Stimulated activated CD8-positive, alpha-beta memory T cell treated with anti-CD3 and anti-CD28 coated beads, Interleukin-15, amount 100 ng/mL, for 24 hours (primary cell): ENCODE measurements around the gene ME3.
"Not testable (repeated sequence)": the region's sequence is repeated elsewhere in the genome, so short reads cannot be mapped to it uniquely, and the experiment has no call there.

ENCODE experiments used
- DNase-seq: peaks from one replicate; pipeline ENCODE4 v3.0.0-alpha.2; 2020; ENCODE audit warnings: low read depth

Gene ME3

DNA sequence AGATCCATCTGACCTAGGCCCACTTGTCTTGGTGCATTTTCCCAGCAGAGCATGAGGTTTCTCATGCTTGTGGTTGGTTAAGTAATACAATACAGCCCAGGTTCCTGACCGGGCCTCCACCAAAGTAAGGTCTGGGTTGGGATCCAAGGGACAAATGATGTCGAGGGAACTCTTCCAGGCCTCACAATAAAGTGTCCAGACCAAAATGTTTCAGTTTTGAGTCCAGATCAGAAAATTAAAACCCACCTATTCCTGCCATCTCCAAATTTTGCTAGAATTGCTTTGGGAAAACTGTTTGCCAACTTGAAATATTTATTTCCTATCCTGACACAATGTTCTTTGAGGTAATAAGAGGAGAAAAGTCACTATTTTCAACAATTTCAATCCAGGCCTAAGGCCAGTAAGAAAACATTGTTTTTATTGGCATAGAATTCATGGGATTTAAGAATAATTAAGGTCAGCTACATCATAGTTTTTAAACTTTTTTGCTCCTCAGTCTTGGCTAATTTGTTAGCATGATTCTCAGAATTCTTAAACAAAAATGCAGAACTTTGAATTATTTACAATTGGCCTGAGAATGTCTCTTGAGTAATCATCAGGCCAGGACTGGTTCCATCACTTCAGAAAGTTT is 51.4 kb downstream of the ME3 start:
- no peak for DNase-seq

DNA sequence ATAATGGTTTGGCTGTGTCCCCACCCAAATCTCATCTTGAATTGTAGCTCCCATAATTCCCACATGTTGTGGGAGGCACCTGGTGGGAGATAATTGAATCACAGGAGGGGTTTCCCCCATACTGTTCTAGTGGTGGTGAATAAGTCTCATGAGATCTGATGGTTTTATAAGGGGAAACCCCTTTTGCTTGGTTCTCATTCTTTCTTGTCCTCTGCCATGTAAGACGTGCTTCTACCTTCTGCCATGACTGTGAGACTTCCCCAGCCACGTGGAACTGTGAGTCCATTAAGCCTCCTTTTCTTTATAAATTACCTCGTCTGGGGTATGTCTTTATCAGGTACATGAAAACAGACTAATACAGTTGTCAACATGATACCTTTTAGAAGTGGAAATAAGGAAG is 53.0 kb downstream of the ME3 start:
- not testable (repeated sequence) for DNase-seq

DNA sequence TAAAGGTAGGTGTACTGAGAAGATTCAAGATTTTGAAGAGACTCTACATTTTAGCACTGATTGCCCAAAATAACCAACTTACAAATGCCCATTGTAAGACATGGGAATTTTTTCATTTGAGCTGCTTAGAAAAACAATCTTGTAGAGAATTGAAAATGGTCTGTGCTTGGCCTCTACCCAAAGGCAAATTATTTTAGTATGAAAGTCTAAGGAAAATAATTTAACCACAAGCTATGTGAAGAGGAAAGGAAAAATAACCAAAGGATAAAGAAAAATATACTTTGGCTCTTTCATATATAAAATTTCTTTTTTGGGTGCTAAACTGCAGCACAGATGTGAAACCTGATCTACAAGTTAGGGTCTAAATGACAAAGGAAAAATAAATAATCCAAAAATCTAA is 54.9 kb downstream of the ME3 start:
- no peak for DNase-seq

- no peak for DNase-seq
Observed at GRCh38 chr11:86615487-86615886, 56.9 kb downstream of the ME3 start.

DNA sequence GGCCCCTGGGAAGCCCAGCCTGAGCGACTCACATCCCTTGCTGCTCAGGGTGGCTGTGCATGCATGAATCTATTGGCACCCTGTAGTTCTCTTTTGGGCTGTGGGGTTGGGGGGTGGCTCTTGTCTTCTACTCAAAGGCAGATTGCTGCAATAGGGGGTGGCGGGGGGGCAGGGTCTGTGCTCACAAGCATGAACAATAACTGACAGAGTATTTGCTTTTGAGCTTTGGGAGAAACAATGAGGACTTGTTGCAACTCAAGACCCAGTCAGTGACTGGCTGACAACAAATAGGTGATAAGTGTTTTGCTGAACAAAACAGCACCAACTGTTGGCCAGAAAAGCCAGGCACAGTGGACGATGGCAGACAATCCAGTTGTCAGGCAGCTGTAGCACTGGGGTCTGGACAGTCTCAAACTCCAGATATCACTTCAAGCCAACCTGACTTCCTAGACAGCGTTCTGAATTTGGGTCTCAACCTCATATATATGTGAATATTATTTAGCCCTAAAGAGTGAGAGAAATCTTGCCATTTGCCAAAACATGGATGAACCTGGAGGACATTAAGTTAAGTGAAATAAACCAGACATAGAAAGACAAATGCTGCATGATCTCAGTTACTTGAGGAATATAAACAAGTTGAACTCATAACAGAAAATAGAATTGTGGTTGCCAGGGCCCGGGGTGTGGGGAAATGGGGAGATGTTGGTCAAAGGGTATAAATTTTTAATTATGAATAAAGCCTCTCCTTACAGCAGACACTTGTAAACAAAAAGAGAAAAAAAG is 61.7 kb downstream of the ME3 start:
- DNase-seq, result no peak

- no peak for DNase-seq
Observed at GRCh38 chr11:86608251-86608799, 64.1 kb downstream of the ME3 start.

GRCh38 chr11:86606836-86607481 is 65.5 kb downstream of the ME3 start:
- no peak for DNase-seq

DNA sequence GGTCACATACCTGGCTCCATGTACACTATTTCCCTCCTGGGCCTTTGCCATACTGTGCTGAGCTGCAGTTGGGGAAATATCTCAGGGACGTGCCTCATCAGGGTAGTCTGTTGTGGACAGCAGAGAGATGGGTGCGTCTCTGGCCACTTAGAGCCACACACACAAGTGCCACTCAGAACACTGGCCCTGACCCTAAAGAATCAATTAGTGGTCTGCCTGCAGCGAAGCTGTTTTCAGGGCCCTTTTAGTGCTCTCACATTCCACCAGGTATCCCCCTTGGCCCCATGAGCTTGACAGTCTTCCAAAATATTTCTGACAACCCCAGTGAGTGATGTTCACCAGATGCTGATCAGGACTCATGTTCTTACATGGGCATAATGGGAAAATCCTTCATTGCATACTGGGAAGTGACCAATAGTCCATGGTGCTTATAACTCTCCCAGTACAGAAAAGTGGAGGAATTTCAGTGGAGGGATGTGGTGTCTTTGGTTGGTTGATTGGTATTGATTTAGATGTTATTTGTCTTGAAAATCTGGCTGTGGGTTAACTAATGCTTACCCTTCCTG is 66.1 kb downstream of the ME3 start:
- DNase-seq, result no peak

DNA sequence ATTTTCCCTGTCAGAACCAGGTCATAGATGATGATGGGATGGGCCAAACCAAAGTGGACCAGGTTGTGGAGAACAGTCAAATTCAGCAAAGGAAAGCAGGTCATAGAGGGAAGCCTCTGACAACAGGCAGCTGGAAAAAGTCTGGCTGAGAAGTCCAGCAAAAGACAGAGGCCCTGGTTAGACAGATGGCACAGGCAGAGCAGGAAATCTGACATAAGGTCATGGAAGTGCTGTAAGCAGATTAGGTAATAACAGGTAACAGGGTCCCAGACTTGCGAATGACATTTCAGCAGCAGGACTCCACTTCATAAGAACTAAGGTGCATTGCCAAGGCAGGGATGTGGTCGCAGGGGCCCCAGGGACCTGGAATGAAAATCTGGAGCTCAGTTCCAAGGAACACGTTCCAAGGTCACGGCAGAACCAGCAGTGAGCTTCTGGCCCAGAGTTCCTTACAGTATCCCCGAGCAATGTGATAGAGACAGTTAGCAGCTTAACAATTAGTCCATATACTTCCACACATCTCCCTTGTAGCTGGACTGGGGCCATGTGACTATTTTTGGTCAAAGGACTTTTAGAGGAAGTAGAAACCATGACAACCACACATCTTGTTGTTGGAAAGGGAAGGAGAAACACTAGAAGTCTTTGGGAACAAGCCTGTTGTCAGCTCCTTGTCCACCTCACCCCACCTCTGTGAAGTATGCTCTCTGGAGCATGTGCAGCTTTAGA is 75.4 kb downstream of the ME3 start:
- no peak for DNase-seq

- DNase-seq, result no peak
Observed at GRCh38 chr11:86595955-86596354, 76.5 kb downstream of the ME3 start.

DNA sequence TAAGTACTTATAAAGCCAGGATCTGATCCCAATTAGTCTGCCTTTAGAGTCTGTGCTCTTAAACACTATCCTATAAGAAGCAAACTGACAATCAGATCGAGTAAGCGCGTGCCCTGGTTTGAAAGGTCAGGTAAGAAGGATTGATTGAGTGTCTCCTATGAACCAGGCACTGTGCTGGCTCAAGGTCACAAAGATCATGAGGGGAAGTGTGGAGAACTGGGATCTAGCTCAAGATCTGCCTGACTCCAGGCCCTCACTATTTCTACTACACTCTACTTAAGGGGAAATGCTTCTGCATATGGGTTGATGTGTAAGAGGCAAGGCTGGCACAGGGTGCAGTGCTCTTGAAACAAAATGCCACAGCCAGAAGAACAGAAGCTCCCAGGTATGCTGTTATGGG is 77.0 kb downstream of the ME3 start:
- DNase-seq, result no peak

DNA sequence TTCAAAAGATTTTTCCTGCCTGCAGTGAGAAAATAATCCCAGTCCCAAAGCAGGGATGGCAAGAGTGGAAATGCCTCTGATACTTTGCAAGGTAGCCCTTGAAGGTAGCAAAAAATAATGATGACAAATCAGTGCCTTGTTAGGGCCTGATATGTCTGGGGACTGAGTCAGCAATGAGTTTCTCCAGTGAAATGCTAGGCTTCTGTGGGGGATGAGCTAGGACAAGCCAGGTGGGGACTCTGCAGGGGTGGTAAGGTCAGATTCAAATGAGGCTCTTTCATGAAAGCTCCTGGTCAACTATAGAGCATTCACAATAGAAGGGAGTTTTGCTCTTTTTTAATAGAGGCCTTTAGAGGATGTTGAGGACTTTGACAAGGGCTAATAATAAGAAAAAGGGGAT is 77.7 kb downstream of the ME3 start:
- no peak for DNase-seq

GRCh38 chr11:86593833-86594232 is 78.6 kb downstream of the ME3 start:
- DNase-seq, result no peak

DNA sequence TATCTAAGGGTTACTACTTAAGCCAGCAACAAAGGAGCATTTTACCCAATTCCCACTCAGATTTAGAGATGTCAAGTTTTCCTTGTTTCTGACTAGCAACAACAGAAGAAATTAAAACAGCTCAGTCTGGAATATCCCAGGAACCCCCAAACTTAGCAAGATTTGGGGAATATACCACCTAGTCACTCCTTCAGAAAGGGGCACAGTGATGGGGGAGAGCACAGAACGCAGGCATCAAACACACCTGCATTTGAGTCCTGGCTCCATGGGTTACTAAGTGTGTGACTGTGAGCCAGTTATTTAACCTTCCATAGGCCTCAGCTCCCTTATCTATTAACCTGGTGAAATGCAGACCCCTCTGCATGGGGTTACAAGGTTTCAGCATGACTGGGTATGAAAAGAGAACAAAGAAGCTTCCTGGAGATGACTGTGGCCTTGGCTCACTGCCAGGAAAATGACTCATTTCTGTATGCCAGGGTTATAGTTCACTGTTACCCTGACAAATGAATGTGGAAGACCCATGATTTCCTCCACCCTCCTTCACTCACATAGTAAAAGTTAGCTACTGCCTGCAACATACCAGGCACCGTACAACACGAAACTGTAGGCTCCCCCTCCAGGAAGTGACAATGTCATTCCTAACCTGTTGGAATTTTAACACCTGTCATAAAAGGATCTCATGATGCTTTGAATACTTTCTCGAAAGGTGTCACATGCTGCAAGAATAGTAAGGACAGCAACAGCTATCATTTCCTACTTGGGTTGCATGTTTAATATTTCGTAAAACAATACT is 79.6 kb downstream of the ME3 start:
- DNase-seq, result peak; percentile 39

DNA sequence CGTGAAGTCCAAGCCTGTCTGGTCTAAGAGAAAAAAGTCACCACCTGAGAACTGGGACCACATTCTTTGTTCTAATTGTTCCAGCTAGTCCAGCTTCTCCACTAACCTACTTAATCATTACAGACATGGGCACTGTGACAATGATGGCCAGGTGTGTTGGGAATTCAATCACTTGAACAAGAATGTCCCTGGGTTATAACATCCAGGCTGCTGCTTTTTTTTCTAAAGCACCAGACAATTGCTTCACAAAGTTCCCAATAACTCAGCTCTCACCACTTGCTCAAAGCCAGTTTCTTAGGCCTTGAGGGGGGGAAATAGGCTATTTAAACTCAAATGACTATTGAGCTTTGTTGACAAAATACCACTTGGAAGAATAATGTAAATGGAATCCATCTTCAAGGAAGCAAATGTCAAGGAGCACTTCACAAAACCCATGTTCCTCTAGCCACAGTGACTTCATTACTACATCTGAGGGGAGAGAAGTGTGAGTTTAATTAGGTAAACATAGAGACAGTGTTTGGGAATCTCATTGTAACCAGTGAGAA is 80.3 kb downstream of the ME3 start:
- DNase-seq, result no peak

GRCh38 chr11:86591631-86592030 is 80.8 kb downstream of the ME3 start:
- DNase-seq, result no peak

DNA sequence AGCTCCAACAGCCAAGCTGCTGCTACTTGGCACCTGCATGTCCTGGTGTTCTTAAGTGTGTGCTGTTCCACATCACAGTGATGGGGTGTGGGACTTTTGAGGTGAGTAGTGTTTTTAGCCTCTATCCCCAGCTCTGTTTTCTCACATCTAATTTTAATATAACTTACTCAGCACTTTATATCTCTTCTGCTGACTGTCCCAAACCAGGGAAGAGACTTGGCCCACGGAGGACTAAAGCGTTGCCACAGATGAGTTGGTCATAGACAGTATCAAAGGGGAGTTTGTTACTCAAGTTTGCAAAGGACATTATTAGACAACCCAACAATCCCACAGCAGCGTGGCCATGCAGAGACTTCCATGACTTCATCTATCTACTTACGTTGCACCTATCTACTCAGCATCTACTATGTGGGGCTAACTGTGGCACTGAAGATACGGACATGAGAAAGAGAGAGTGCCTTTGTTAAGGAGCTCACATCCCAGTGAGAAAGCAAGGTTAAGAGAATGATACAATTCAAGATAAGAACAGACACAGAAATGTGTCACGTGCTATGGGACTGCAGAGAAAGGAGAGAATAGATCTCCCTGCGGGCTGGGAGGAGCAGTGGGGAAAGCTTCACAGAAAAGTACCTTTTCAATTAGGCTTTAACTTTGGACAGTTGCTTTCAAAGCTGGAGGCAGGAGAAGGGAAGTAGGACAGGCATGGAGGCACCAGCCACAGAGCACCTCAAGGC is 82.4 kb downstream of the ME3 start:
- no peak for DNase-seq

- no peak for DNase-seq
Observed at GRCh38 chr11:86589204-86589603, 83.2 kb downstream of the ME3 start.

GRCh38 chr11:86588566-86589090 is 83.8 kb downstream of the ME3 start:
- DNase-seq, result no peak
